ENCODE data around the gene MORN1.

DNA sequence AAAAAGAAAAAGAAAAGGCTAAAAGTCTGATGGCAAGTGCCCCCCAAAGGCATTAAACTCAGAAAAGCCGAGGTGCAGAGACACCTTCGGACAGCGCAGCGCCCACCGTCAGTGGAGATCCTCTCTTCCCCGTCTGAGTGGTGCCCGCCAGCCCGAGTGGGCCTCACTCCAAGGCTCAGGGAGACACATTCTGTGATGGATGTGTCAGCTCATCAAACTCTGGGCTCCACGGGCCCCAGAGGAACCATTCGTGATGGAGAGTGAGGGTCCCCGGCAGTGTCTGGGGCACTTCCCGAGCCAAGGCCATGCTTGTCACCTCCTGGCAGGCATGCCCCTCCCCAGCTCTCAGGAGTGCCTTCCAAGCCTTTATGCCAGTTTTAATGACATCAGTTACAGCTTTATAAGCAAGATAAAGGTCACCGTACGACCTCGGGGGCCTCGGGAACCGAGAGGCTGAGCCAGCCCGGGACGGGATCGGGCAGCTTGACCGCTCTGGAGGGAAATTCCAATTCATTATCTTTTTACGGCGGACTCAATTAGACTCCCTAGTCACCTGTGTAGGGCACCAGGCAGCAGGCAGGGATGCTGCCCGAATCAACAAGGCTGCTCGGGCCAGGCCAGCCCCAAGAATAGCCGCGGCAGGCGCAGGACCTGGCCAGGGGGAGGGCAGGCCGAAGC lies 49.5 kb downstream of the MORN1 start:
- TF ChIP-seq, protein P1, sequence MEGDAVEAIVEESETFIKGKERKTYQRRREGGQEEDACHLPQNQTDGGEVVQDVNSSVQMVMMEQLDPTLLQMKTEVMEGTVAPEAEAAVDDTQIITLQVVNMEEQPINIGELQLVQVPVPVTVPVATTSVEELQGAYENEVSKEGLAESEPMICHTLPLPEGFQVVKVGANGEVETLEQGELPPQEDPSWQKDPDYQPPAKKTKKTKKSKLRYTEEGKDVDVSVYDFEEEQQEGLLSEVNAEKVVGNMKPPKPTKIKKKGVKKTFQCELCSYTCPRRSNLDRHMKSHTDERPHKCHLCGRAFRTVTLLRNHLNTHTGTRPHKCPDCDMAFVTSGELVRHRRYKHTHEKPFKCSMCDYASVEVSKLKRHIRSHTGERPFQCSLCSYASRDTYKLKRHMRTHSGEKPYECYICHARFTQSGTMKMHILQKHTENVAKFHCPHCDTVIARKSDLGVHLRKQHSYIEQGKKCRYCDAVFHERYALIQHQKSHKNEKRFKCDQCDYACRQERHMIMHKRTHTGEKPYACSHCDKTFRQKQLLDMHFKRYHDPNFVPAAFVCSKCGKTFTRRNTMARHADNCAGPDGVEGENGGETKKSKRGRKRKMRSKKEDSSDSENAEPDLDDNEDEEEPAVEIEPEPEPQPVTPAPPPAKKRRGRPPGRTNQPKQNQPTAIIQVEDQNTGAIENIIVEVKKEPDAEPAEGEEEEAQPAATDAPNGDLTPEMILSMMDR (IDR thresholded peaks at IDR 0.05; ENCODE audit: low read depth, low read length, poor library complexity, severe bottlenecking): no peak
- no peak for TF ChIP-seq EZH2phosphoT487 (IDR thresholded peaks at IDR 0.05; ENCODE audit: borderline replicate concordance, low read length)
